SK-N-DZ (cell line): ENCODE results near the gene CAMK2D.
A peak's percentile ranks its signal among the peaks of the same experiment; 100 is the strongest.
"Not testable (repeated sequence)": the region's sequence is repeated elsewhere in the genome, so short reads cannot be mapped to it uniquely, and the experiment has no call there.

Experiments
- DNase-seq: peaks from one replicate; pipeline ENCODE4 v3.0.0-alpha.2; 2015; ENCODE audit warnings: low spot score

CAMK2D gene

GRCh38 chr4:113763923-113764322, 2.4 kb upstream of the CAMK2D start:
- DNase-seq = not testable (repeated sequence)

GRCh38 chr4:113763029-113763285, 1.4 kb upstream of the CAMK2D start:
- no peak for DNase-seq

DNA sequence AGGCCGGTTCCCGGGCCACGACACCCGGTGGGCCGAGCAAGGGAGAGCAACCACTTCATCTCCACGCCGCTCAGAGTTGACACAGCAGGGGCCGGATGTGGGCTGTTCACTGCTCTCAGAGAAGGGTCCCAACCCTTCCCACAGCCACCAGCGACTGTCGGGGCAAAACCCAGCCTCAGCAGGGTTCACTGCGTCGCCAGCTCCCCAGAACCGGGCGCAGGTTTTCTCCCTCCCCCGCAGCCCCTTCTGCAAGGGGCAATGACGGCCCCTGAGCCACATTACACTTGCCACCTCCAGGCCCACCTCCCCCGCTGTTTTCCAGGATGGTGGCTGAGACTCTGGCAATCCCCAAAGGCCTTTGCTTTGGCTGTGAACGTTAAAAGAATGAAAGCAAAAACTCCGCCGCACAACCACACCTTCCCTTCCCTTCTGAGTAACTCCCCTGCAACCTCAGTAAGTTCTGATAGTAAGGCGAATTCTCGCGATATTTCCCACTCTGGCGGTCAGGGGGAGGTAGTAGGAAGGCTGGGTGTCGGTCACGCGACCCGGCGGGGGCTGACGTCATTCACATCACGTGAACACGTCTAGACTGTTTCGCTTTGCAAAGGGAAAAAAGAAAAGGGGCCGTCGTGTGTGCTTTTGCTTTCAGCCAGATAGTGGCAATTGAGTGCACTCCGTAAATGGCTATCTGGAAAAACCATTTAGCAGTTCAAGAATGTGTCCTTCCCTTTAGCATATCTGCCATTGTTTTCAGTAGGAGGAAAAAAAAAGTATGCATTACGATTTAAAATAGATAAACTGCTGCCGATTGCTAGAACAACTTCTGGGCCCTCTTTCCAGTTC, 869 bp upstream of the CAMK2D start:
- DNase-seq = peak; percentile 99

DNA sequence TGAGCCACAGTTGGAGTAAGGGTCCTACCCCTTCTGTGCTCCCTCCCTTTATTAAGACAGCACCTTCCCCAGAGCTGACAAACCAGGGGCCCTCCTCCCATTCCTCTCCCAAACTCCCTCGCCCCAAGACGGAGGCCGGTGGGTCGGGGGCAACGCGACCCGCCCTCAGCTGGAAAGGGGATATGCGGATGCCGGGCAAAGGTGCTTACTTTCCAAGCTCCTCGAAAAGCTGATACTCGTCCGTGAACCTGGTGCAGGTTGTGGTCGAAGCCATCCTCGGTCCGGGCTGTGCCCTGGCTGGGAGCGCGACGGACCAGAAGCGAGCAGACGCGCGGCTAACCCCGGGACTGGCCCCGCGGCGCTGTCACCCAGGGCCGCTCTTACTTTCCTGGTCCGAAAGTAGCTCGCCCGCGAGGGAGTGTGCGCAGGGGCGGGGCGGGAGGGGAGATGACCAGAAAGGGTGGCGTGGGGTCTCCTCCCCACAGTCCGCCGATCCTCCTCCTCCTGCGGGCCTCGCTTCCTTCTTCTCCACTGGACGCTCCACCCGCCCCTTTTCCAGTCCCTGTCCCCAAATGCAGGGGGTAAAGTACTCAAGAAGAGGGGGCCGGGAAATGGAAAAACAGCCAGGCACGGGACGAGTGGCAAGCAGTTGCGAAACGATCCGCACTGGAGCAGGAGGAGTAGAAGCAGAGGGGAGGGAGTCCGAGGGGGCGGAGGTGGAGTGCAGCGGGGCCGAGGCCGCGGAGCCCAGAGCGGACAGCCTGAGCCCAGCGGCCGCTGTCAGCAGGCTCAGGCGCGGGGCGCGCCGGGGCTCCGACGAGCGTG, 531 bp downstream of the CAMK2D start:
- DNase-seq = peak; percentile 54

- peak; percentile 28 for DNase-seq
Observed at GRCh38 chr4:113760094-113760794, 1.3 kb downstream of the CAMK2D start.

DNA sequence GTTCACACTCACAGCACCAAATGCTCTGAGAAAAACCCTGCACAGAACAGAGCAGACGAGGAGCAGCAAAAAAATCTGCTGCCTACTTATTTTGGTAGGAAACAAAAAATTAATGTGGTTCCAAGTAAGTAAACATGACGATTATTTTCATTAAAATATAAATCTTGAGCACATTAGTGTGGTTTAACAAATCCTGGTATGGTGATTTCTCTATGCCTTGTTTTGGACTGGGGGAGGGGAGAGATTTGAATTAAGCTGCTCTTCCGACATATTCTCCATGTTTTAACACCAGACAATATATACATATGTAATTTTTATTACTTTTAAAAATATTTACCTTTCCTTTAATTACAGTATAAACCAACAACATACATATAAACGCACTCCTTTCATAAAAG, 1.8 kb downstream of the CAMK2D start:
- DNase-seq = no peak

GRCh38 chr4:113758372-113758771, 3.2 kb downstream of the CAMK2D start:
- DNase-seq = no peak

DNA sequence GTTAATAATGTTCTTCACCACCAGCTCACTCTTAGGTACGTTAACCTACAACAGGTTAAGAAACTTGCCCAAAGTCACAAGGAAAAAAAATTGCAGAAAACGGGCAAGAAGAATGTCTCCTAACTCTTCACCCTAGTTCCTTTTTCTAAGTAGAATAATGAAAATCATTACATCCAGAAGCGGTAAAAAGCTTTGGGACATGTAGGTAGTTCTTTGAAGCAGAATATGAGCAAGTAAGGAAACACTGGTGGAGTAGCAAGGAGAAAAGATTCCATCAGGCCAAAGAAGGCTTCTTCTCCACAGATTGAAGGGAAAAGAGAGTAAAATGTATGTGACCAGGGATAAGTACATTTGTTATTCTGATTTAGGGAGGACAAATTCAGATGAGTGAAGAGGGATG, 4.1 kb downstream of the CAMK2D start:
- DNase-seq = no peak

DNA sequence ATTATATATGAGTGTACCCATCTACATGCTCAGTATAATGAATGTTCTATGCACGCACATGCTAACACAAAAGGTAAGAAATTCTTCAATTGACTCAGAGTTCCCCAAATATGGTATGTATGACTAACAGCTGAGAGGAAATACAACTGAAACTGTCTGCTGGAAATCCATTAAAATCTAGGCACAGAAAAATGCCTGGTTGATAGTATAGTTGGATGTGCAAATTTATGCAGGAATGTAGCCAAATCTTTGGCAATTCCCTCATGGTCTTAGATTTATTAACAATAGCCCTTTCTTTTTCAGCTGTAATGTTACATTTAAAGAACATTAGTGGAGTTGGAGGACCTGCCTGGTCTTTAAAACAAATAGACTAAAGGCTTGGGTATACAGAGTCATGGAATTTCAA, 5.5 kb downstream of the CAMK2D start:
- DNase-seq = no peak

GRCh38 chr4:113750734-113751133, 10.8 kb downstream of the CAMK2D start:
- no peak for DNase-seq

DNA sequence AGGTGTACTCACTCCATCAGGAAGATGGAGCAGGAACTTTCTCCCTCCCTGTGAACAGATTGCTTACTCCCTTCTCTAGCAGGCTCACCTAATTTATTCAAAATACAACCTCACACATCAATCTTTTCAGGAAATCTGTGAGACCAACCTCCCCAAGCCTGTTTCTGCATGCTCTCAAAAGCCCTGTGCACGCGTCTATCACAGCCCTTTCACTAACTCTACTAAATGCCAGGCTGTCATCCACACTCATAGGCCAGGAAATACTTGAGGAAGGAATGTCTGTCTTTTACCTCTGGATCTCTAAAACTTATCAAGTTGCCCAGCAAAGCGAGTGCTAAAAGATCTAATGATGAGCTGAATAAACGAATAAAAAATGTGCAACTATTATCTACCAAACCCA, 11.2 kb downstream of the CAMK2D start:
- no peak for DNase-seq

DNA sequence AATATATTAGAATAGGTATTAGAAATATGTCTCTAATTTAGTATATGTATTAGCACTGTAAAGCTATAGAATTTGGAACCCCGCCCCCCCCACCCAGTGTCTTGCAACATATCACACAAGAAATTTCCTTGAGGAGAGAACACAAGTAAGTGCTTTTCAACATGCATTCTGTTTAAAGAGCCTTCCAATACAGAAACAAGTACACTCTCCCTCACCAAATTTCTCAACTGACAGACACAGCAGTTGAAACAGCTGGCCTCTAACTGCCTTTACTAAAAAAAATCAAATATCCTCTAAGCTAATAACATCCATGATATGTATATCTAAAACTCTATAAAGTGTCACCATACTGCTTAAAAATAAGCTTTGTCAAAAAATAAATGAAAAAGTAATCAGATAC, 12.4 kb downstream of the CAMK2D start:
- DNase-seq = no peak

DNA sequence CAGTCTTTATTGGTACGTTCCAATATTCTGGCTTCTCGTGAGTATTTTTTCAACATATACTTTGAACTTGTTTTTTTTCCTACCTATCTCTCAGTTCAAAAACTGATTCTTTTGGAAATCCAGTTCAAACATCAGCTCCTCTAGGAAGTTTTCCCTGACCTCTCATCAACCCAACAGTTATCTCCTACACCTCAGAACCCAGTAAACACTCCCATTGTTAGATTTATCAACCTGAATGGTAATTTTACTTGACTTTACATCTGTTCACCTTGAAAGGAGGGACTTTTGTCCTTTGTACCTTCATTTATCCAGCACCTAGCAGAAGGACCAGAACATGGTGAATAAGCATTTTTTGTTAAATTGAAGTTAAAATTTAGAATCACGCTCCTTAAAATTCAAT, 13.6 kb downstream of the CAMK2D start:
- DNase-seq = no peak

- DNase-seq = no peak
Observed at GRCh38 chr4:113745711-113746110, 15.8 kb downstream of the CAMK2D start.

DNA sequence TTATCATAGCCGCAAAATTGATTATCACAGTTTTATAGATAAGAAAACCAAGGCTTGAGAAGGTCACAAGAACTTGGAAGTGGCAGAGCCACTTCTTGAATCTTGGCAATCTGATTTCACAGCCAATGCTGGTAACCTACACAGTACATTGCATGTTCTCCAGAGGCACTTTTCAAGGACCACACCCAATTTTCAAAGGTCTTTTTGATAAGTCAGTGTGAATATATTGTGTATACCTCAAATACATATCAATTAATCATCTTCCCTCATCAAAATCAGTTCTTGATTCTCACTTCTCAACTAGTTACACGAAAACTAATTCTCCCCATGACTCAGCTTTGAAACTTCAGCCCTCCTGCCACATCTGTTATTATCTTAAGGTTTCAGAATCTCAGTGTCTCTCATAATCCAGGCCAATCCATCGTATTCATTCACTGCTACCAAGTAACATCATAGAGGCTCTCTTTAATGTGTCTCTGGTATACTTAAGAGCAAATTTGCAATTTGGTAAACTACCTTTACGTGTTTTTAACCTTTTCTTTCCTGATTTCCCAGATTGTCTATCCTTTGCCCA, 16.8 kb downstream of the CAMK2D start:
- no peak for DNase-seq

- DNase-seq = no peak
Observed at GRCh38 chr4:113743690-113744089, 17.8 kb downstream of the CAMK2D start.

GRCh38 chr4:113742643-113743042, 18.9 kb downstream of the CAMK2D start:
- no peak for DNase-seq

- DNase-seq = no peak
Observed at GRCh38 chr4:113741956-113742355, 19.6 kb downstream of the CAMK2D start.

GRCh38 chr4:113740857-113741379, 20.6 kb downstream of the CAMK2D start:
- no peak for DNase-seq

DNA sequence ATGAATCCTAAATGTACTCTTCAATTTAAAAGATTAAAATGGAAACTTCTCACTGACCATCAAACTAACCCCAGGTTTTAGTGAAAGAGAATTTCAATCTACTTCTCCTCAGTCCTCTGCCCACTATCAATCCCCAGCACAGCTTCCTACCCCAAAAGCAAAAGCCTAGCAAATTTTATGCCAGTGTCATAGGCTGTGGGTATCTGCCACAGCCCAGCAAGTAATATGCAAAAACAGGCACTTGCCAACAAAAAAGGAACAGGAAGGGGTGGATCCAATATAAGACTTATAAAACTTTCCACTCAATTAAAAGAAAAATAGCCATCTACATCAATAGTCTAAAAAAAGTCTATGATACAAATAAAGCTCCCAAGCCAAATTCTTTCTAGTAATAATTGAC, 22.3 kb downstream of the CAMK2D start:
- no peak for DNase-seq

DNA sequence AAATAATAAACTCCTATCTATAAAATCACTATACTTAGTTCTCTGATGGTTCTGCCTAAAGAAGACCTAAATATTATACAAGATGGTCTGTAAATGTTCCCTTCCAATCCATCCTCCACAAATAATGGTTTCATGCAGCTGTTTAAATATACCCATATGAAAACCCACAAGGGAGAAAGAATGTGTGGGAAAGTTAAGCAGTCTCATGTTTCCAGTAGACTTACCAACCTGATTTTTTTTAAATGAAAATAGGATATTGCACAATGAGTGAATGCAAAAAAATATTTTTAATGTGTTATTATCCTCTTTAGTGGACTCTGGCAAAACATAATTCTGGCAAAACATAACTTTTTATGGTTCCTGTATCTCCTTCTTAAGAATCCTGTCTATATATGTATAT, 23.3 kb downstream of the CAMK2D start:
- no peak for DNase-seq

- DNase-seq = no peak
Observed at GRCh38 chr4:113733685-113734084, 27.9 kb downstream of the CAMK2D start.
